Esophagus muscularis mucosa (tissue), 4 donors: ENCODE measurements around the gene TRMU.

Experiments
- CTCF ChIP-seq, 3 experiments: fragments of 200-600 bp in 2 of 3; fragments of 450-650 bp in 1 of 3; sonication (generic) in 2 of 3; IDR thresholded peaks; one replicate each; pipeline ENCODE4 v1.5.1; 2017 to 2019; ENCODE audit warnings: antibody characterized with exemption in 3 of 3, mild to moderate bottlenecking in 2 of 3, moderate library complexity in 1 of 3
- EP300 ChIP-seq: sonication (generic); formaldehyde crosslinking; IDR thresholded peaks from one replicate; pipeline ENCODE4 v1.6.1; 2017; ENCODE audit warnings: antibody characterized with exemption
- POLR2A ChIP-seq: fragments of 450-650 bp; IDR thresholded peaks from one replicate; pipeline ENCODE4 v1.6.1; 2017; ENCODE audit warnings: antibody characterized with exemption, moderate library complexity, mild to moderate bottlenecking, low read depth

- TF ChIP-seq CTCF (IDR thresholded peaks at IDR 0.05) (no peak), POLR2A (no peak), EP300 (no peak)
Measured at GRCh38 chr22:46286006-46286405, 49.5 kb upstream of the TRMU start.
